Inflammatory macrophage treated with lipopolysaccharide for 1 hour (primary cell): Measurements from ENCODE around the gene CAMSAP2.

Experiments used
- DNase-seq, 2 donors: peaks; one replicate each; pipeline ENCODE4 v3.0.0-alpha.2; 2020 to 2022

The CAMSAP2 gene

DNA sequence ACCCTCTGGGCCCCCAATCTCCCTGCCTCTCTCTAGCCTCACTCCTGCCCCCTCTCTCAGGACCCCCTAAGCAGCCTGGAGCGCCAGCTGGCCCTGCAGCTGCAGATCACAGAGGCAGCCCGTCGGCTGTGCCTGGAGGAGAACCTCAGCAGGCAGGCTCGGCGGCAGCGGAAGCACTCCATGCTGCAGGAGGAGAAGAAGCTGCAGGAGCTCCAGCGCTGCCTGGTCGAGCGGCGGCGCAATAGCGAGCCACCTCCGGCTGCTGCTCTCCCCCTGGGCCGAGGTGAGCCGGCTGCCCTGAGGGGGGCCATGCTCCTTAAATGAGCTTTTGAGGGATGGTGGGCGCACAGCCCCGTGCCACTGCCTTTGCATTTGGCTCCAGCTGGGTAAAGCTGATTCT lies 162.2 kb downstream of the CAMSAP2 start:
- no peak for DNase-seq

DNA sequence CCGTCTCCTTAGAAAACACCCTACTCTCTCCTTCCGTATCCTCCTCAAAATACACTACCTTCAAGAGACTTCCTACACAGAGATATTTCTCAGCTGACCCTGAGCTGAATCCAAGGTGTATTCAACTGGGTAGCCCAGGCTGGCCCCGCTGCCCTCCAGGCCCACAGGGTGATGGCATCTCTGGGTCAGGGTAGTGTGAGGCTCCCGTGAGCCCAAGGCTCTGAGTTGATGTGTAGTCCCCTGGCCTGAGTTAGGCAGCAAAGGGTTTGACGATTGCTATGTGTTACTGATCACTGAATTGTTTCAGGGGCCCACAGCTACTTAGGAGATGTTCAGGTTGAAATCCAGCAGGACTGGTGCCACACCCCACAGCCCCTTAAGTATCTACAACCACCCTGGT lies 162.7 kb downstream of the CAMSAP2 start:
- no peak for DNase-seq

DNA sequence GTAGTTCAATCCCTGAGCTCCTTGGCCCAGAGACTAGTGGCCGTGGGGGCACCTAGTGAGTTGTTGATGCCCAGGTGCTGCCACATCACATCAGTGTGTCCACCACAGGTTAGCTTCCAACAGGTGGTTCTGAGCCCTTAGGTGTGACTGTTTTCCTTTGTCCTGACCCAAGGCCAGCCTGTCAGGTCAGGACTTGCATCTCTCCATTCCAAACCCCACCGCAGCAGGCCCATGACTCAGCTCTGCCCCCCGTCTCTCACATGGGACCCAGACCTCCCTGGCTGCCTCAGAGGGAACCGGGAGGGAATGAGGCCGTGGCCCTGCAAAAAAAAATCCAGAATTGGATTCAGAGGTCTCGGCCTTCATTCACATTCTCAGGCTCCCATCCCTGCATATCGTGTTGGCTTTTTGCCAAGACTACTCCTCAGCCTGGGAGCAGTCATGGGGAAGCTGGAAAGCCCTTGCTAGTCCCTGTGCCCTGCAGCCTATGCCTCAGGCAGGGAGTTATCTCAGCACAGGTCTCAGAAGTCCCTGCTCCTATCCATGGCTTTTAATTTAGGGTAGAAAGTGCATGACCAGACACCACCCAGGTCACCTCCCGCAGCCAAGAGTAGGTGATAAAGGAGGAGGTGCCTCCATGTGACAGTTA lies 163.2 kb downstream of the CAMSAP2 start:
- DNase-seq: no peak

DNA sequence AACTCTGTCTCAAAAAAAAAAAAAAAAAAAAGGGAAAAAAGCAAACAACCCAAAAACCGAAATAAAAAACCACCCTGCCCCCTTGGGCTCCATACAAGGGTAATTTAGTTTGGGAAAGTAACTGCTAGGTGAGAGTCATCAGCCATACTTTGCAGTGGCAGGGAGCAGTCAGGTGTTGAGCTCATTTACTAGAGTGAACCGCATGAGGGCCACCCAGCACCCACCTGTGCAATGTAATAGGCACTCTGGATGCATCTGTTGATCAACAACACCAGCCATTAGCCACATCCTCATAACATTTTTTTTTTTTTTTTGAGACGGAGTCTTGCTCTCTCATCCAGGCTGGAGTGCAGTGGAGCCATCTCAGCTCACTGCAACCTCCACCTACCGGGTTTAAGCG lies 165.1 kb downstream of the CAMSAP2 start:
- no peak for DNase-seq

DNA sequence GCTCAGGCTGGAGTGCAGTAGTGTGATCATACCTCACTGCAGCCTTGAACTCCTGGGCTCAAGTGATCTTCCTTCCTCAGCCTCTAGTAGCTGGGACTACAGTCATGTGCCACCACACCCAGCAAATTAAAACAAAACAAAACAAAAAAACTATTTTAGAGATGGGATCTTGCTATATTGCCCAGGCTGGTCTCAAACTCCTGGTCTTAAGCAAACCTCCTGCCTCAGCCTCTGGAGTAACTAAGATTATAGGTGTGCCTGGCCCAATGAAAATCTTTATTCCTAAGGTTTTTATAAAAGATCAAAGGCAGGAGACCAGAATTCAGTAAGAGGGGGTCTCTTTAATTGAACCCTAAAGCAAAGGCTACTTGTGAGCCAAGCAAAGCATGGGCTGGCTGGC lies 166.1 kb downstream of the CAMSAP2 start:
- DNase-seq: no peak

DNA sequence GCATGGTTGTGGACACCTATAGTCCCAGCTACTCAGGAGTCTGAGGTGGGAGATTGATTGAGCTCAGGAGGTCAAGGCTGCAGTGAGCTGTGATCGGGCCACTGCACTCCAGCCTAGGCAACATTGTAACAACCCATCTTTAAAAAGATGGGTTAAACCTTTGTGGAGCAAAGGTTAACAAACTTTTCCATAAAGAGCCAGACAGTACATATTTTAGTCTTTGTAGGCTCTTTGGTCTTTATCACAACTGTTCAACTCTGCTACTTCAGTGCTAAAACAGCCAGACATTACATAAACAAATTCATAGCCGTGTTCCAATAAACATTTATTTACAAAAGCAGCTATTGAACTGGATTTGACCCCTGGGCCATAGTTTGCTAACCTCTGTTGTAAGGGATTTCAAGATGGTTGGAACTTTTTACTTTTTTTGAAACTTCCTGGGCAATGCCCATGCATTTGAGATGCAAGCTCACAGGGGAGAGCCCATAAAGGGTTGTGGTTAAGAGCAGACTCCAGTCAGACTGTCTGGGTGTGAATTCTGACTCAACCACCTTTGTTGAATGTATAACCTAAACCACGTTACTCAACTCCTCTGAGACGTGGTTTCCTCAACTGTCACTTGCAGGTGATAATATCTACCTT lies 166.8 kb downstream of the CAMSAP2 start:
- DNase-seq: no peak

DNA sequence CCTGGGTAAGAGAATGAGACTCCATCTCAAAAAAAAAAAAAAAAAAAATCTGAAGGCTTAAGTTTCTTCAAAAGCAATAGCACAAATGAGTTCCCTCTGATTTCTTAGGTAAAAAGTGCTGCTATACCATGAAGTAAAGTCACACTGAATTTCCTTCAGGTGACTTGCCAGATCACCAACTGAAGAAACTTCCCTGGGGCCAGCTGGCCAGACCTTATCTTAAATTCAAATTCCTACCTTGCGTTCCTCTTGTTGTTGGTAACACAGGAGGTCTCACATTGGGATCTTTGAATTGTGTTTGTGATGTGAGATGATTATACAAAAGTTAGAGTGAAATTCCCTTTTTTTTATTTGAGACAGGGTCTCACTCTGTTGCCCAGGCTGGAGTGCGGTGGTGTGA lies 167.8 kb downstream of the CAMSAP2 start:
- no peak for DNase-seq

DNA sequence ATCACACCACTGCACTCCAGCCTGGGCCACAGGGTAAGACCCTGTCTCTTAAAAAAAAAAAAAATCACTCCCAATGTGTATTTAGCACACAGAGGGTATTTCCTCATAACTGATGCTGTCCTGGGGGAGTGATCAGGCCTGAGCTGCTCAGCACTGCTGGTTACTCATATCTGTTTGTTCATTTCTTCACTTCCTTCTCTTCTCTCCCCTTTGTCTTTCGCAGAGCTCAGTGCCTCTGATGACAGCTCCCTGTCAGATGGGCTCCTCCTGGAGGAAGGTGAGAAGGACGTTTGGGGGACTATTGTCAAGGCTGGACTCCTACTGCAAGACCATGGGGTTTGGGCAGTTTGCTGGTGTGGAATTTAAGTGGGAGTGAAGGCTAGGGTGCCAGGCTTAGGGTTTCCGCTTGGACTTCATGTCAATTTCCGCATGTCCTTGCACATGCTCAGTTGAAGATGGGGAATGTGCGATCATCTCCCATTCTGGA lies 169.0 kb downstream of the CAMSAP2 start:
- peak; percentile 55 to 74 for DNase-seq

DNA sequence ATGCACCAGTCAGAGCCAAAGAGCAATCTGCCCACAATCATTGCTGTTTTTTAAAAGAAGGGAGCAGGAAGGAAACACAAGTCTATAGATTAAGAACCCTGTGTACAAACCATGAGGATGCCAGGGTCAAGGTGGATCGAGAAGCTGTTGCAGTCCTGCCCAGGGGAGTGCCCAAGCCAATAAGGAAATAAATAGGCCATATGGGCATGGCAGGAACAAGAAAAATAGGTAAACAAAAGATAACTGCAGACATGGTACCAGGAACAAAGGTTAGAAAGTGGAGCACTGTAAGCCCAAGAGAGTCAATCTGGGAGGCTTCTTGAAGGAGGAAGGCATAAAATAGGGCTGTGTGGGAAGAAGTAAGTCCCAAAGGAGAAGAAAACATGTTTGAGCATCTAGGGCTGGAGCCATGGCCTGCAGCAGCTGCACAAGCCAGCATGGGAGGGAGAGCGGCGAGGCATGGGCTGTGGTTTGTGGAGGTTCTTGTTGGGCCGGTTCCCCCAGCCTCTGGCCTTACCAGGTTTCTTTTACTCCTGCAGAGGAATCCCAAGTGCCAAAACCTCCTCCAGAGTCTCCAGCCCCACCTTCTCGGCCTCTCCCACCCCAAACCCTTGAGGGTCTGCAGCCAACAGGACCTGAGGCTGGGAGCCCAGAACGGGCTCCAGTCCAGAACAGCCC lies 169.6 kb downstream of the CAMSAP2 start:
- DNase-seq: no peak

DNA sequence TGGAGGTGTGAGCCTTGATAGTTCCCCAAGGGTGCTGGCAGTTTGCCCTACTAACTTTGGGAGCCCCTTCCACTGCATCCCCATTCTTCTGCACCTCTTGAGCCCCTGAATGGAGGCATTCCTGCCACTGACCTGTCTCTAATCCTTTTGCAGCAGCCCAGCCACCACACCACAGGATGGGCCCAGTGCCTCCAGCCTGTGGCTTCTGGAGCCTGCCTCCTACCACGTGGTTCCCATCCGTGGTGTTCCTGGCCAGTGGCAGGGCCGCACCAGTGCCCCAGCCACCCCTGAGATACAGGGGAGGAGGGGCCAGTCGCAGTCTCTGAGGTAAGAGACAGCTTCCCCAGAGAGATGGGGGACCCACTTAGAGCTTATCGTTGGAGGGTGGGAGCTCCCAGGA lies 170.4 kb downstream of the CAMSAP2 start:
- DNase-seq: no peak

DNA sequence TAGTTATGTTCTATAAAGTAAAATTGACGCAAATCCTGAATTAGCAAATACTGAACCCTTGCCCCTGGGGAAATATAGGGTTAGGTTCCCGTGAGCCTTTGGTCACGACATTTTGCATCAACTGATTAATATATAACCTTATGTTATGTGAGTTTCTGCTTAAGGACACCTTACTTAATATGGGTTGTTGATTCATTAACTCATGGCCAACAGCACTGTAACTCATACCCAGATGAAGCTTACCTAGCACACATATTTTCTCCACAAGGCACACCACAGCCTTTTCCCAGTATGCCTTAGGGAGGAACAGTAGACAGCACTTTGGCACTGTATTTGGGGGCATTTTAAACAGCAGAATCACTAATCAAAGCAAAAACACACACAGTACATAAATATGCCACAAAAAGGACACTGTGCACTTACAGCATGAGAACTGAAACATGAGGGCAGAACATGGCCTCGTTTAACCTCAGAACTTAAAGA lies 171.1 kb downstream of the CAMSAP2 start:
- DNase-seq: no peak
